ENCODE measurements around the gene TRIM31.

- TF ChIP-seq ZNF645 (tag by site-specific recombination; IDR thresholded peaks at IDR 0.05) (no peak), ZNF48 (tag by site-specific recombination; IDR thresholded peaks at IDR 0.05) (no peak), SP2 (tag by site-specific recombination; IDR thresholded peaks at IDR 0.05) (no peak), PBX3 (CRISPR knock-in tag; IDR thresholded peaks at IDR 0.05) (no peak), PRDM1 (tag by site-specific recombination; IDR thresholded peaks at IDR 0.05) (no peak), CTCF (tag by site-specific recombination; IDR thresholded peaks at IDR 0.05) (no peak), ZNF391 (tag by site-specific recombination; IDR thresholded peaks at IDR 0.05; ENCODE audit: borderline replicate concordance, low read depth) (no peak)
Measured at GRCh38 chr6:30158475-30159040, 45.7 kb upstream of the TRIM31 start.
